Osteoblast (primary cell): ENCODE data around the gene GTF2A1. TPM values are rescaled to one million over a fixed set of nuclear protein-coding genes. Genes with fewer than 3 reads are reported as not detected.

ENCODE experiments used
- DNase-seq: peaks from one replicate; pipeline ENCODE4 v3.0.0; 2011; ENCODE audit warnings: low spot score, mixed read lengths; ENCODE audit not compliant: insufficient read length; ENCODE audit errors: missing footprints
- H2AFZ ChIP-seq: 2 replicates; pipeline ENCODE4 v1.6.0; 2011; ENCODE audit warnings: mild to moderate bottlenecking, low read length
- H3K27ac ChIP-seq: 2 replicates; pipeline ENCODE4 v1.5.1; 2011; ENCODE audit warnings: mild to moderate bottlenecking, low read depth, low read length, moderate library complexity
- H3K27me3 ChIP-seq: 2 replicates; pipeline ENCODE4 v1.6.0; 2012; ENCODE audit warnings: mild to moderate bottlenecking, control low read depth, inconsistent platforms, low read length, moderate library complexity; ENCODE audit not compliant: insufficient read depth
- H3K36me3 ChIP-seq: 2 replicates; pipeline ENCODE4 v1.5.1; 2011; ENCODE audit warnings: mild to moderate bottlenecking, low read length, control low read depth, moderate library complexity; ENCODE audit not compliant: insufficient read depth
- H3K4me1 ChIP-seq: 2 replicates; pipeline ENCODE4 v1.5.1; 2011; ENCODE audit warnings: mild to moderate bottlenecking, low read length, control low read depth, moderate library complexity; ENCODE audit not compliant: insufficient read depth
- H3K4me2 ChIP-seq: 2 replicates; pipeline ENCODE4 v1.6.0; 2011; ENCODE audit warnings: mild to moderate bottlenecking, low read length; ENCODE audit not compliant: insufficient read depth
- H3K4me3 ChIP-seq: fragments of 200-600 bp; sonication (generic); 3 replicates; pipeline ENCODE4 v1.5.1; 2012; ENCODE audit warnings: mild to moderate bottlenecking, low read length, inconsistent platforms; ENCODE audit not compliant: insufficient read depth
- H3K79me2 ChIP-seq: 2 replicates; pipeline ENCODE4 v1.6.0; 2012; ENCODE audit warnings: mild to moderate bottlenecking, low read length, control low read depth, inconsistent platforms; ENCODE audit not compliant: insufficient read depth
- H3K9me3 ChIP-seq: 2 replicates; pipeline ENCODE4 v1.5.1; 2011; ENCODE audit warnings: low read depth, low read length, control low read depth
- H4K20me1 ChIP-seq: 2 replicates; pipeline ENCODE4 v1.6.0; 2012; ENCODE audit warnings: mild to moderate bottlenecking, low read length, control low read depth; ENCODE audit not compliant: insufficient read depth
- total RNA-seq: library from RNA; depleted of rRNA; stranded (reverse); fragments of >200 nt; gene quantifications from 2 replicates; pipeline ENCODE4 v1.2.3, GENCODE V29; 2012
- TF ChIP-seq, protein P1 (sequence below): IDR thresholded peaks from 2 replicates; pipeline ENCODE4 v1.5.1; 2011; ENCODE audit warnings: mild to moderate bottlenecking, low read depth, low read length, moderate library complexity; ENCODE audit errors: extremely low read depth

Gene GTF2A1
- total RNA-seq, 1 donor, result 35.8 TPM

DNA sequence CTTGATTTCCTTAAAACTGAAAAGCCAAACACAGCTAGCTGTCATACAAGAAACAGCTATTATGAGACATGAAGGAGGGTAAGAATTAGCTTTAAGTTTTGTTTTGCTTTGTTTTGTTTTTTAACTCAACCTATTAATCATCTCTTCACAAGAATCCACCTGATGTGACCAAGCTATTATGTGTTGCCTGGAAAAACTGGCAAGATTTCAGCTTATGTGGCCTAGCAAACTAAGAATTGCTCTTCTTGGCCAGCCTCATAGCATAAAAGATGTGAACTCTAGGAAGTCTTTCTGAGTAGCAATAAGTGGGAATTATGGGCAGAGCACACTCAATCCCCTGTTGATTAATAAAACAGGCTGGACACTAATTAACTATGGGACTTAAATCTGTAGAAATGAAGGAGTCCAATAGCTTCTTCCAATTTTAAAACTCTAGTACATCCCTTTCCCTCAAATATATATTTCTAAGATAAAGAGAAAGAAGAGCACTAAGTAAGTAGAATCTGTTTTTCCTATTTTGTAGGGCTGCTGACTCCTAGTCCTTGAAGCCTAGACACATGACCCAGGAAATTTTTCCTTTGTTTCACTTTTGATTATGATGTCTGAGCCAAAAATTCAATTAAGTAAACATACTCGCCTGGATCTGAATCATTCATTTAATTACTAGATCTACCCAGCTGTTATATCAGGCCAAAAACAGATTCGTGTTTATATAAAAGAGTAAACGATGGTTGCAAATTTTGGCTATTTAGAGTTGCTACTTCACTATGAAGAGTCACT lies 75.7 kb downstream of the GTF2A1 start:
- Histone ChIP-seq H3K27ac (no peak overlapping the region), H3K36me3 (no peaks in the 10 kb centered on the region), H3K79me2 (no peaks in the 10 kb centered on the region), H3K4me3 (no peak overlapping the region), H4K20me1 (no peaks in the 10 kb centered on the region), H2AFZ (no peak overlapping the region), H3K4me1 (no peaks in the 10 kb centered on the region), H3K9me3 (no peaks in the 10 kb centered on the region), H3K4me2 (no peak overlapping the region), H3K27me3 (no peaks in the 10 kb centered on the region)
- TF ChIP-seq, protein P1, sequence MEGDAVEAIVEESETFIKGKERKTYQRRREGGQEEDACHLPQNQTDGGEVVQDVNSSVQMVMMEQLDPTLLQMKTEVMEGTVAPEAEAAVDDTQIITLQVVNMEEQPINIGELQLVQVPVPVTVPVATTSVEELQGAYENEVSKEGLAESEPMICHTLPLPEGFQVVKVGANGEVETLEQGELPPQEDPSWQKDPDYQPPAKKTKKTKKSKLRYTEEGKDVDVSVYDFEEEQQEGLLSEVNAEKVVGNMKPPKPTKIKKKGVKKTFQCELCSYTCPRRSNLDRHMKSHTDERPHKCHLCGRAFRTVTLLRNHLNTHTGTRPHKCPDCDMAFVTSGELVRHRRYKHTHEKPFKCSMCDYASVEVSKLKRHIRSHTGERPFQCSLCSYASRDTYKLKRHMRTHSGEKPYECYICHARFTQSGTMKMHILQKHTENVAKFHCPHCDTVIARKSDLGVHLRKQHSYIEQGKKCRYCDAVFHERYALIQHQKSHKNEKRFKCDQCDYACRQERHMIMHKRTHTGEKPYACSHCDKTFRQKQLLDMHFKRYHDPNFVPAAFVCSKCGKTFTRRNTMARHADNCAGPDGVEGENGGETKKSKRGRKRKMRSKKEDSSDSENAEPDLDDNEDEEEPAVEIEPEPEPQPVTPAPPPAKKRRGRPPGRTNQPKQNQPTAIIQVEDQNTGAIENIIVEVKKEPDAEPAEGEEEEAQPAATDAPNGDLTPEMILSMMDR, result no peak
- no peak for DNase-seq

DNA sequence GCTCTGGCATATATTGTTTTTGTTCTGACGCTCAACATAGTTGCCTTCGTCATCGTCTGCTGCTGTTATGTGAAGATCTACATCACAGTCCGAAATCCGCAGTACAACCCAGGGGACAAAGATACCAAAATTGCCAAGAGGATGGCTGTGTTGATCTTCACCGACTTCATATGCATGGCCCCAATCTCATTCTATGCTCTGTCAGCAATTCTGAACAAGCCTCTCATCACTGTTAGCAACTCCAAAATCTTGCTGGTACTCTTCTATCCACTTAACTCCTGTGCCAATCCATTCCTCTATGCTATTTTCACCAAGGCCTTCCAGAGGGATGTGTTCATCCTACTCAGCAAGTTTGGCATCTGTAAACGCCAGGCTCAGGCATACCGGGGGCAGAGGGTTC lies 77.0 kb downstream of the GTF2A1 start:
- Histone ChIP-seq H3K4me2 (no peak overlapping the region), H3K4me1 (no peaks in the 10 kb centered on the region), H3K27me3 (no peaks in the 10 kb centered on the region), H3K36me3 (no peaks in the 10 kb centered on the region), H3K4me3 (no peak overlapping the region), H3K27ac (no peak overlapping the region), H4K20me1 (no peaks in the 10 kb centered on the region), H3K9me3 (no peaks in the 10 kb centered on the region), H3K79me2 (no peaks in the 10 kb centered on the region), H2AFZ (no peak overlapping the region)
- no peak for DNase-seq
- TF ChIP-seq, protein P1, result no peak

DNA sequence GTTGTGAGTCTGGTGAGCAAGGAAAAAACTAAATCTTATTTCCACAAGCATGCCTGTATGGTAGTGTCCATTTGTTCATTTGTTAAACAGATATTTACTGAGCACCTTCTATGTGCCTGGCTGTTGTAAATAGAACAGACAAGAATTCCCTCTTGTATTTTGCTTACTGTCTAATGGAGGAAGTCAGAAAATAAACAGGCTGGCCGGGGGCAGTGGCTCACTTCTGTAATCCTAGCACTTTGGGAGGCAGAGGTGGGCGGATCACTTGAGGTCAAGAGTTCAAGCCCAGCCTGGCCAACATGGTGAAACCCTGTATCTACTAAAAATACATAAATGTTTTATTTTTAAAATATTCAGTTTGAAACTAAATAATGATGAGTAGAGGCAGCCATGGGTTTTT lies 79.3 kb downstream of the GTF2A1 start:
- H3K4me1 ChIP-seq, result peaks cover 9% of the 10 kb centered on the region
- DNase-seq, result no peak
- H3K9me3 ChIP-seq, result no peaks in the 10 kb centered on the region
- H2AFZ ChIP-seq, result no peak overlapping the region
- TF ChIP-seq, protein P1, result no peak
- no peak overlapping the region for H3K4me3 ChIP-seq
- no peaks in the 10 kb centered on the region for H4K20me1 ChIP-seq
- no peaks in the 10 kb centered on the region for H3K27me3 ChIP-seq
- H3K4me2 ChIP-seq, result no peak overlapping the region
- no peaks in the 10 kb centered on the region for H3K79me2 ChIP-seq
- no peaks in the 10 kb centered on the region for H3K36me3 ChIP-seq
- no peak overlapping the region for H3K27ac ChIP-seq

DNA sequence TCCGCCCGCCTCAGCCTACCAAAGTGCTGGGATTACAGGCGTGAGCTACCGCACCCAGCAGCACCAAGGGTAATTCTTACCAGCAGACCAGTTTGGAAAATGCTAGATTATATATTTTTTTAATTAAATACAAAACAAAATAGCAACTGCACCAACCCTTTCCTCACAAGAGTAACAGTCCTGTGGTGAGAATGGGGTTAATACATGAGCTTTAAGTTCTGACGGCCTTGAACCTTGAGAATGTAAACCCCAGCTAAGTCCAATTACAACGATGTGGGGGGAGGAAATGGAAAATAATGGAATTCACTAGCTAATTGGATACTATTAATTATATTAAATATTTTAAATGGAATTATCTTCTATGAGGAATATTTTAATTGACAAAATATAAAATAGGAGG lies 82.3 kb downstream of the GTF2A1 start:
- no peak for DNase-seq
- TF ChIP-seq, protein P1, result no peak
- Histone ChIP-seq H3K9me3 (no peaks in the 10 kb centered on the region), H3K27me3 (no peaks in the 10 kb centered on the region), H3K4me3 (no peak overlapping the region), H3K27ac (no peak overlapping the region), H3K4me1 (peaks cover 9% of the 10 kb centered on the region), H3K36me3 (no peaks in the 10 kb centered on the region), H3K79me2 (no peaks in the 10 kb centered on the region), H3K4me2 (no peak overlapping the region), H4K20me1 (no peaks in the 10 kb centered on the region), H2AFZ (no peak overlapping the region)
